GM19324 (cell line): ENCODE results near the gene DENND1C.

ENCODE experiments used
- ATAC-seq: cut with Tn5 transposase; IDR thresholded peaks from one replicate; pipeline ENCODE4 v1.9.1; 2021; ENCODE audit warnings: mild to moderate bottlenecking, moderate library complexity; ENCODE audit not compliant: unreplicated experiment, low FRiP score

The DENND1C gene

DNA sequence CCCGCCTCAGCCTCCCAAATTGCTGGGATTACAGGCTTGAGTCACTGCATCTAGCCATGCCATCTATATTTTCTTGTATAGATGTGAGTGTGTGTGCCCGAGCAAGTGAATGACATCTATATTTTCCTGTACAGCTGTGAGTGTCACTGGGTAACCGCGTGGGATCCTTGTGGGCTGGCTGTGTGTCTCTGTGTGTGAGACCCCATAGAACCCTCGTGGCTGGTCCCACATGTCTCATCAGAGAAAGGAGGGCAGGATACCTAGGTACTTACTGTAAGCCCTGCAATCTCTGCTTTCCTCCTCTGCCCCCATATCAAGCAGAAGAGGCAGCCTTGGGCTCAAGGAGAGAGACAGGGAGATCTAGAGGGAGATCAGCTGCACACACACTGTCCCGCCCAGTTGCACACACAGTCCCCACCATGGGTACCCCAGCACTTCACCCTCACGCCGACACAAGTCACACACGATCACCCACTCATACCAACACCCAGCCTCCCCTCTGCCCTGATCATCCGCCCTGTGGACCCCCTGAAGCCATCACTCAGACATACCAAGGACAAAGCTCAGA is 655 bp downstream of the DENND1C start:
- ATAC-seq: no peak

DNA sequence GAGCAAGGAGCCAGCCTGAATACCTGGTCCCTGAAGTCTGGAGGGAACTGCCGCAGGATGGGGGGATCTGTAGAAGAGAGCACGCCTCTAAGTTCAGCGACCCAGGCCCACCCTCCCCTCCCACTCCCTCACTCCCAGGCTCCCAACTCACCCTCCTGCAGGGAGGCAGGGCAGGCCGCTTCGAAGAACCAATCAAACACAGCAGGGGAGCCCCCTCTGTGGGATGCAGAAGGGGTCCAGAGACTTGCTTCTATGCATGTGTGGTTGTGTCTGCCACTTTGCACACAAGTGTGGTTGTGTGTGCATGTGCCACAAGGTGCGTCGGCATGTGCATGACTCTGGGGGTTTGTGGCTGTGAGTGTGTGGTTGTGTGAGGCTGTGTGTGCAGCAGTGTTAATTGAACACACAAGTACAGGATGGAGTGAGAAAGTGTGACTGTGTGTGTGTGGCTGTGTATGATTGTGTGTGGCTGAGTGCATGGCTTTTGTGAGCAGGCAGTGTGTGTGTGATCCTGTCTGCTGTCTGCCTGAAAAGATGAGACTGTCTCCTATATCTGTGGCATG is 1.7 kb downstream of the DENND1C start:
- ATAC-seq: no peak

DNA sequence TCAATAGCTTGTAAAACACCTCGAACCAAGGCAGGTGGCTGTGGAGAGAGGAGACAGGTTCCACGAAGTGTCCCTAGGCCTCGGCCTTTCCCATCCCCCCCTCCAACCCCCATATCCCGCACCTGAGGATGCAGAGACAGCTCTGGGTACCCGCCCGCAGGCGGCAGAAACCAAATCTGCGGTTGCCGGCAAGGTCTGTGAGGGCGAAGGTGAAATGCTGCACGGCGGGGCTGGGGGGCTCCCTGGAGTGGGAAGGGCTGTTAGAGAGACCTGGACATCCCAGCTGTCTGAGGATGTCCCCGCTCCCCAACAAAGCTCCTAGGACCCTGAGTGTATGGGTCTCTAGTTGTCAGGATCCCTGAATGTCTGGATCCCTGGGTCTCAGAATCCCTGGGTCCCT is 2.8 kb downstream of the DENND1C start:
- ATAC-seq: no peak

DNA sequence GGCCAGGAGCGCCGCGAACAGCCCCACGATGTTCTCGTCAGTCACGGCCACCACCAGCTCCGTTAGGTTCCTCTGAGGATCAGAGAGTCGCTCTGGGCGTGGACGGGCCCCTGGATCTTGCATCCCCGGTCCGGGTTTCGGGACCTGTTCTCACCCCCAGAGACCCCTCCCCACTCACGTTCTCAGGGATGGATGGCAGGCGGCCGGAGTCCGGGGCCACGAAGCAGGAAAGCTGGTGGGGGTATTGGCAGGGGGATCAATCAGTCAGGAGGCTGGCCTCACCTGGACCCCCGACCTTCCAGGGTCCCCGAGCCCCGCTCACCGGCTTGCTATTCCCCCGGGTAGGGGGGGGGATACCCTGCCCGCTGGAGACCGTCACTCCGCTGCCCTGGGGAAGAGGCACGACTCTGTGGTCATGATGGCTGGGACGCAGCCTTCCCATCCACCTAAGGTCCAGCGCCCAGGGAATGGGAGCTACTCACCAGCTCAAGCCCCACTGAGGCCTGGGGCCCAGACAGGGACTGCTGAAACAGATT is 4.6 kb downstream of the DENND1C start:
- ATAC-seq: no peak

DNA sequence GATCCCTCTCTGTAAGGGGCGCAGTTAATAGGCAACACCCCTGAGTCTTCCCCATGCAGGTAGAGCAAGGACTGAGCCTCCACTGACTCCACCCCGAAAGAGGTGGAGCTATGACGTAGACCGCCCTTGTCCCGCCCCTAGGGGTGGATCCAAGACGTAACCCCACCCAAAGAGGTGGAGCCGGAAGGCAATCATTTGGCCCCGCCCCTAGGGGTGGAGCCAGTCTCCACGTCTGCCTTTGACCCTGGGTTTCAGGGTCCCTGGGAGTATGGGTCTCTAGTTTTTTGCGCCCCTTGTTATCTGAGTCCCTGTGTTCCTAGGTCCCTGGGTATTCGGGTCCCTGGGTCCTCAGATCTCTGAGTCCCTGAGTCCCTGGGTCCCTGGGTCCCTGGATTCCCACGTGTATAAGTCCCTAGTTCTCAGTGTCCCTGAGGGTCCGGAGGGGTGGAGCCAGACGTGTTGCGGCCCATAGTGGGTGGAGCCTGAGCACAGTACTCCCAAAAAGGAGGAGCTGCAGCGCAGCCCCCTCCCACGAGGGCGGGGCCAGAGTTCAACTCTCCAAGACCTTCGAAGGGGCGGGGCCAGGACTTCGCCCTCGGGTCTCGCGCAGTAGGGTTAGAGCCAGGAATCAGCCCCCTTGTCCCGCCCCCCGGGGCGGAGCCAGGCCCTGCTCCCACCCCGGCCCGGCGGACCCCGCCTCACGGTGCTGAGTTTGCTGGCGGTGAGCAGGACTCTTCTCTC is 5.3 kb downstream of the DENND1C start:
- no peak for ATAC-seq

DNA sequence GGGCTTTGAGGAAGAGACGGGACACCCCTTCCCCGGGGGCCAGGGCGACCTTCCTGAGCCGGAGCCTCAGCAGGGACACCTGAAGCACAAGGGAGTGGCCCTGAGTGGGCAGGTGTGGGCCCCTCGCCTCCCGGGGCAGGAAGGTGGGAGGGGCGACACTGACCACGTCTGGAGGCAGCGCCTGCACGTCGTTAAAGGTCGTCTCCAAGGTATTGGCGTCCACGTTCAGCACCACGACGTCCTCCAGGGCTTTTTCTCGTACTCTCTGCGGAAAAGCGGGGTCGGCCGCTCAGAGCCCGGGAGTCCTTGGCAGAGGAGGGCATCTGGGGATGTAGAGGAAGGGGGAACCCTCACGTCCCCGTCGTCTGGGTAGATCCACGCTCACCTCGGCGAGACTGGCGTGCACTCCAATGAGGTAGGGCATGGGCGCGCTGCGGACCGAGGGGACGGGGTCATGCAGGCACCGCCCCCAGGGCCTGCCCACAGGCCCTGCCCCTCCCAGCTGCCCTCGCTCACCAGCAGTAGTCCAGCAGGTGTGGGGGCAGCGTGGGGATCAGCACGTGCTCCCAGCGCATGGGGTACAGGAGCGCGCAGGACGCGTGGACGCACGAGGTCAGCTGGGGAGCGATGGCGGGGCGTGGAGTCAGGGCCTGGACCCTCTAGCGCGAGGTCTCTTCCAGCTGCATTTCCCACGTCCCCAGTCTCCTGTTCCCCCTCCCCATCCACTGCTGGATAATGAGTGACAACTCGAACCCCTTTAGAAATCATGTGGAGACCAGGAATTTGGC is 6.1 kb downstream of the DENND1C start:
- ATAC-seq: no peak

DNA sequence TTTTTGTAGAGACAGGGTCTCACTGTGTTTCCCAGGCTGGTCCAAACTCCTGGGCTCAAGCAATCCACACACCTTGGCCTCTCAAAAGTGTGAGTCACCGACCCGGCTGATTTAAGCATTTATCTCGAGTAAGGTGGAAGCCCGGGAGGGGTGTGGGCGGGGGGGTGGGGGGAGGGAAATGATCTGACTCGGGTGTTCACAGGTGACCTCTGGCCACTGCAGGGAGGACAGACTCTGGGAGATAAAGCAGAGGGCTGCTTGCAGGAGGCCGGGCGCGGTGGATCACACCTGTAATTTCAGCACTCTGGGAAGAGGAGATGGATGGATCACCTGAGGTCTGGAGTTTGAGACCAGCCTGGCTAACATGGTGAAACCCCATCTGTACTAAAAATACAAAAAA is 7.9 kb downstream of the DENND1C start:
- no peak for ATAC-seq

DNA sequence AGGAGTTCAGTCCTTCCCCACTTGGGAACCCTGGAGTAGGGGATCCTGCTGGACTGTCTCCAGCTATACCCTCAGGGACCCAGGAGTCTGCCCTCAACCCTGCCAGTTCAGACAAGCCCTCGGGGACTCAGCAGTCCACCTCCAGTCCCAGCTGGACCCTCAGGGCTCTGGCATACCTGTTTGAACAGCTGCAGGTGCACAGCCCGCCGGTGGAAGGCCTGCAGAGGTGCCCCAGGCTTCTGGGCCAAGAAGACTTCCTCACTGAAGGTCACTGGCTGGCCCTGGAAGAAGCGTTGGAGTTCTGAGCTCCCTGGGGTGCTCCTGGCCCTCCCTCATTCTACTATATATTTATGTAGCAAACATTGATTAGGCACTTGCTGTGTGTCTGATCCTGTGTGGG is 8.9 kb downstream of the DENND1C start:
- no peak for ATAC-seq

DNA sequence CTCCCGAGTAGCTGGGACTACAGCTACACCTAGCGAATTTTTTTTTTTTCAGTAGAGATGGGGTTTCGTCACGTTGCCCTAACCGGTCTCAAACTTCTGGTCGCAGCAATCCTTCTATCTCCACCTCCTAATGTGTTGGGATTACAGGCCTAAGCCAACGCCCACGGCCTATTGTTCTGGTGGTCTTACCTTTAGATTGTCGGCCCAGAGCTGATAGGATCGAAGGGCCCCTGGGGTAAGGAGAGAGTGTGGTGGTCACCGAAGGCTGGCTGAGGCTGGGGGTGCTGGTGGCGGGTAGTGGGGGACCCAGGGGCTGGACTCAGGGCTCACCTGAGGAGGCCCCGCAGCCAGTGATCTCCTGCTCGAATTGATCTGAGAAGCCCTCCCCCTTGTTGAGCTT is 10.5 kb downstream of the DENND1C start:
- no peak for ATAC-seq

DNA sequence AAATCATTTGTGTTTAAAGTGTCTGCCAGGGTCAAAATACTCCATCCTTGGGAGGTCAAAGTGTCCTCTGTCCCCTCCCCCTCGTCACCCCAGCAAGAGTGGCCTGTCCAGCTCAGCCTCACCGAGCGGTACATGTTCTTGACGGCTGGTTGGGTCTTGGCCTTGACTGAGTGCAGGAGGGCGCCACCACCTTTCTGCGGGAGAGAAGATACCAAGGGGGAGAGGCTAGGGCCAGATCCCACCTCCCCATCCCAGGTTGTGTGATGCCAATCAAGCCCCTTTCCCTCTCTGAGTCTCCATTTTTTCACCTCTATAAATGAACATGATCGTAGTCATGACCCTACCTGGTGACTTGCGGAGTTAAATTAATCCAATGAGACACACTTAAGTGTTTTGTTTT is 11.4 kb downstream of the DENND1C start:
- ATAC-seq: no peak

DNA sequence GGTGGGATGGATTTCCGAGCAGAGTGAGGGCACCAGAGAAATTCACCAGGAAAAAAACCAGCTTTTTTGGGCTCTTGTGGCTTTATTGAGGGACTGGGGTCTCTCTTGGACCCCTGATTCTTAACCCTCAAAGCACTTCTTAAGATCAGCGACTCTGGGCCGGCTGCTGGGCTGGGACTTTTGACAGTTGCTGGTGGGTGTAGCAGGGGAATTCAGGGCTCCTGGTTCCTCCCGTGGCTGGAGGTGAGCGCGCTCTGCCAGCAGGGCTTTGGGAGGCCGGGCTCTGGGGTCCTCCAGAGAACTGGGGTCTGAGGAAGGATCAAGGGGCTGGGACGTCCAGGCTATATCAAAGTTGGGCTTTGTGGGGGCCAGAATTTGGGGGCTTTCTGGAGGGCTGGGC is 14.2 kb downstream of the DENND1C start:
- no peak for ATAC-seq

DNA sequence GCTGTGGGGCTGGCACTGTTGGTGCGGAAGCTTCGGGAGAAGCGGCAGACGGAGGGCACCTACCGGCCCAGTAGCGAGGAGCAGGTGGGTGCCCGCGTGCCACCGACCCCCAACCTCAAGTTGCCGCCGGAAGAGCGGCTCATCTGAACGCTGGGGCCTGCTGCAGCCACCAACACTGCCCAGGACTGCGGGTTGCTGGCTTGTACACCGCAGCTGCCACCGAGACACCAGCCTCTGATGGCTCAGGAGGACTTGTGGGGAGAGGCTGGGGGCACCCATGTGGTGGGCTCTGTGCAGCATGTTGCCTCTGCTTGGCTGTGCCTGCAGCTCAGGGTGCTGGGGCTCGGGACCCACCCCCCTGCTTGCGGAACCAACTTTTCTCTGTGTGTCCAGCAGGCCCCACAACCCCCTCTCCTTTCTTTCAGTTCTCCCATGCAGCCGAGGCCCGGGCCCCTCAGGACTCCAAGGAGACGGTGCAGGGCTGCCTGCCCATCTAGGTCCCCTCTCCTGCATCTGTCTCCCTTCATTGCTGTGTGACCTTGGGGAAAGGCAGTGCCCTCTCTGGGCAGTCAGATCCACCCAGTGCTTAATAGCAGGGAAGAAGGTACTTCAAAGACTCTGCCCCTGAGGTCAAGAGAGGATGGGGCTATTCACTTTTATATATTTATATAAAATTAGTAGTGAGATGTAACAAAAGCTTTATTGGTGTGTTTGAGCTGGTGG is 14.9 kb downstream of the DENND1C start:
- no peak for ATAC-seq

DNA sequence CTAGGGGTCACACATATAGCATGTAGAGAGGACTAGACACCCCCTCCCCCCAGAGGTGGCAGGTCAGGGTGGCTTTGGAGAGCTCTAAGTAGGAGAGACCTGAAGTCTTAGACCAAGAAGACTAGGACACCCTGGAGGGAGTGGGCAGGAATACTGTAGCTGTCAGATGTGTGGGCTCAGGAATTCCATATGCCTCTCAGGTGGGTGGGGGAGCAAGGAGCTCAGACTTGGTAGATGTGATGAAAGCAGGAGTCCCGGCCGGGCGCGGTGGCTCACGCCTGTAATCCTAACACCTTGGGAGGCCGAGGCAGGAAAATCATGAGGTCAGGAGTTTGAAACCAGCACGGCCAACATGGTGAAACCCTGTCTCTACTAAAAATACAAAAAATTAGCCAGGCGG is 15.9 kb downstream of the DENND1C start:
- ATAC-seq: no peak

DNA sequence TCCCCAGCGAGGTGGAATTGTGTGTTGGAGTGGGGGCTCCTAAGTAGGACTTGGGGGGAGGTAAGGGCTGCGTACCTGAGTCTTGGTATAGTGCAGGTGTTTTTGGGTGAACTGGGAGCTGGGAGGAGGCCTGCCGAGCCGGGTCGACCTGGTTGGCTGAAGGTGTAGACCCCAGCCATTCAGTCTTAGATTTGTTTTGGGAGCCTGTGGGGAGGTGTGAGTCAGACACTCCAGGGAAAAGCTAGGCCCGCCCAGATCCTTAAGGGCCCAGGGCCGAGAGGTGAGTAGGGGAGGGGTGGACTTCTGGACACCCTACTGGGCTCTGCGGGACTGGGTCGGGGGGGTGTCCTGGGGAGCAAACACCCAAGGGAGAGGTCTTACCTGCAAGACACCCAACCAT is 16.6 kb downstream of the DENND1C start:
- no peak for ATAC-seq

DNA sequence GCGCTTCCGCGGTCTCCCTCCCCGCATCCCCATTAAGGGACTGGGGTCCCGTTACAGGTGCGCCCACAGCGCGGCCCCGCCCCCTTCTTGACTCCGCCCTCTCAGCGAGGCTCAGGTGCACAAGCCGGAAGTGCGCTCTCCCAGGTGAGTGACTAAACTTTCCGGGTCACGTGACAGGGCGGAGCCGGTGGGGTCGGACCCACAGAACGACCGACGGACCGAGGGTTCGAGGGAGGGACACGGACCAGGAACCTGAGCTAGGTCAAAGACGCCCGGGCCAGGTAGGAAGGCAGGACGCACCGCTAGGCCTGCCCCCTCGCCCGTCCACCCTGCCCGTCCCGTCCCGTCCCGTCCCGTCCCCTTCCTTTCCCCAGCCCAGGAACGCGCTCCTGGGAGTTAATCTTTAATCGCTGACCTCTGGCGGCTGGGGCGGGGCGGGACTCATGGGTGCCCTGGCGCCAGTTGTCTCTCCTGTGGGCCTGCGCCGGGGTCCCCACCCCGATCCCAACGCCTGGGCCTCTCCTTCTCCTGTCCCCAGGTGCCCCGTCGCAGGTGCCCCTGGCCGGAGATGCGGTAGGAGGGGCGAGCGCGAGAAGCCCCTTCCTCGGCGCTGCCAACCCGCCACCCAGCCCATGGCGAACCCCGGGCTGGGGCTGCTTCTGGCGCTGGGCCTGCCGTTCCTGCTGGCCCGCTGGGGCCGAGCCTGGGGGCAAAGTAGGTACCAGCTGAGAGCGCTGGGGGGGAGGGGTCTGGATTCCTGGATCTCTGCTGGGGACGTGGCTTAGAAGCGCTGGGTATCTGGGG is 17.3 kb downstream of the DENND1C start, which contains the start of gene CRB3:
Gene CRB3, plus strand, starts transcription at position 202 of the 804 bp plus-strand sequence. Its CDS starts 431 bp downstream, at position 633.
- ATAC-seq: no peak

DNA sequence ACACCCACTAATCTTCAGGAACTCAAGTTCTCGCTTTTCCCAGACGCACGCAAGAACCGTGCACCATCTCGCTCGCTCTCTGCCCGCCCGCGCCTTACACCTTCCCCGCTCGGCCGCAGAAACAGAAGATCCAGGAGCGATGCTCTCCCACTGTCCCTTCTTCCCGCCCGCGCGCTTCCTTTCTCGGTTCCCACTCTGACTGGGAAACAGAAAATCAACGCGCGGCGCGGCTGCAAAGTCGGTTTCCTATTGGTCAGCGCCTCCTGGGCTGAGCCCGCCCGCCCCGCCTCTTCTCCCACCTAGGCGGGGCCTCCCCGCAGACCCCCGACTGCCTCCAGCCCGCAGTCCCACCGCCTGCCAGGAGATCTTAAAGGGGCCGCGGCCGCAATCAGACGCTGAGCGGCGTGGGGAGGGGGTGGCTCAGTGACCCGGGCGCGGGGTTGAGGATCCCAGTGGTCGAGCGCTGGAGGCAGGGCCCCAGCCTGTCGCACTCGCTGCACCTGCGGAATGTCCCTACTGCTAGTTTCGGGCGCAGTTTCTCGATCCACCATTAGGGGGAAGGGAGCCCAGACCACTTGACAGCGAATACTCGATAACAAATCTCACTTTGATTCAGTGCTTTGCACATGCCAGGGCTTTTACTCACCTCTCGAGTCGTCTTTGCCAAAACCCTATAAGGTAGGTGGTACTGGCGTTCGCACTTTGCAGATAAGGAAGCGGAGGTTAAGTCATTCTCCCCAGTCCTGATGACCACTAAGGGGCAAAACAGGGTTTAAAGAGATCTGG is 21.3 kb downstream of the DENND1C start:
- peak; percentile 82 for ATAC-seq

DNA sequence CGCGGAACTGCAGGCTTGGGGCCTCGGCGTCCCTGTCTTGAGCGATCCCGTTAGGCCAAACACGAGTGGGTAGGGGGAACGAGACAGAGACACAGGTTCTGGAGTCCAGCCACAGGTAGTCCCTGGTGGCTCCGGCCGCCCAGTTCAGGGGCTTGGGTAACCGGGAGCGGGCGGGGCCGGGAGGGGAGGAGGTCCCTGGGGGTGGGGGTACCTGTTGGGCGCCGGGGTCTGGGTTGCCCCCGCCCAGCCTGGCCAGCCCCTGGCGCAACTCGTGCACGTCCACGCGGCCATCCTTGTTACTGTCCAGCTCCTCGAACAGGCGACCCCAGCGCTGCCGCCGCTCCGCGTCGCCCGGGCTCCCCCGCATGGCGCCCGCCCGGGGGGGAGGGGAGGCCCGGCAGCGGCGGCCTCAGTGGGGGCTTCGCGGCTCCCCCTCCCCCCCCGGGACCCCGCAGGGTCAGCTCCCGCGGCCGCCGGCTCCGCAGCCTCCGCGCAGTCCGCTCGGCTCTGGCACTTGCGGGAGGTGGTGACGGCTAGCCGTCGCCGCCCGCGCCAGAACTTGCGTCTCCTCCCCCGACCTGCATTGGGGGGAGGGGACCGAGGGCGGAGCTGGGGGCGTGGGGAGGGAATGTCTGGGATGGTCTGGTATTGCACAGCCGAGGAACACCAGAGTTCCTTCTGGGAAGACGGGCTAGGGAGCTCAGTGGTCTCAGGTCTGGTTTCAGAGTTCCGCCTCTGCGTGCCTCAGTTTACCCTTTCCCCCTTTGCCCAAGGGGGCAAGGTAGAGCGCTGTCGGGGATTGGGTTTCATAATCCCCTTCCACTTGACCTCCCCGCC is 22.1 kb downstream of the DENND1C start, which contains the start of gene SLC25A23:
Gene SLC25A23, minus strand, starts transcription at position 531 of the 837 bp plus-strand sequence. Its CDS starts 164 bp downstream, at position 367.
- ATAC-seq: peak; percentile 41
